HepG2 (cell line): Measurements from ENCODE around the gene AFAP1. TPM values are rescaled to one million over a fixed set of nuclear protein-coding genes. Genes with fewer than 3 reads are reported as not detected.

Experiments used
- ATAC-seq: fragments of 200-7000 bp; cut with Tn5 transposase; 3 replicates; pipeline ENCODE4 v1.9.1; 2020; ENCODE audit warnings: mild to moderate bottlenecking, moderate library complexity
- BruUV-seq: library from RNA; stranded (reverse); fragments of 400-500 nt; replicated peaks from 2 replicates; lab custom pipeline; 2021; lab: Mats Ljungman, UMichigan
- CTCF ChIA-PET: fragments of 300-600 bp; formaldehyde crosslinking; extraction: SDS; loops from one replicate; lab custom pipeline; 2021; ENCODE audit warnings: low total read pairs, inconsistent platforms, low intra/inter-chr PET ratio; lab: Yijun Ruan, JAX
- POLR2A ChIA-PET: fragments of 350-600 bp; sonication (Branson Sonifier 250); formaldehyde crosslinking; loops from one replicate; lab custom pipeline; 2020; ENCODE audit warnings: antibody characterized with exemption, inconsistent platforms; lab: Yijun Ruan, JAX
- DNase-seq: peaks from one replicate; pipeline ENCODE4 v3.0.0-alpha.2; 2015; ENCODE audit warnings: low spot score
- FAIRE-seq: peaks from 3 replicates; lab custom pipeline; 2011; peaks lifted over from hg19 to GRCh38; lab: Jason Lieb, UNC
- H2AFZ ChIP-seq: one replicate; pipeline ENCODE4 v1.6.1; 2011; ENCODE audit warnings: low read length, inconsistent platforms
- H3K27ac ChIP-seq: fragments of 300-600 bp; 3 replicates; pipeline ENCODE4 v1.8.0; 2011; ENCODE audit warnings: mixed run types, mild to moderate bottlenecking, mixed read lengths, low read length, inconsistent platforms; ENCODE audit not compliant: insufficient read depth; ENCODE audit errors: extremely low read length
- H3K27me3 ChIP-seq, 2 experiments: fragments of 200-600 bp in 1 of 2; 2 replicates in 1 of 2; 3 replicates in 1 of 2; pipeline versions ENCODE4 v1.6.0 to v1.8.0; 2011; ENCODE audit warnings: low read length in 2 of 2, mild to moderate bottlenecking in 2 of 2, moderate library complexity in 2 of 2, inconsistent platforms in 1 of 2; ENCODE audit not compliant: insufficient read depth in 2 of 2, control insufficient read depth in 1 of 2
- H3K36me3 ChIP-seq, 2 experiments: fragments of 200-600 bp in 1 of 2; replicated peaks in 1 of 2; 2 replicates in 1 of 2; 3 replicates in 1 of 2; pipeline versions ENCODE4 v1.5.1 to v1.8.0; 2011; ENCODE audit warnings: low read length in 2 of 2, inconsistent platforms in 1 of 2; ENCODE audit not compliant: insufficient read depth in 2 of 2, control insufficient read depth in 1 of 2
- H3K4me1 ChIP-seq: 2 replicates; pipeline ENCODE4 v1.5.1; 2012; ENCODE audit warnings: low read length, inconsistent platforms; ENCODE audit not compliant: insufficient read depth
- H3K4me2 ChIP-seq: 2 replicates; pipeline ENCODE4 v1.6.0; 2011; ENCODE audit warnings: low read depth, low read length, inconsistent platforms
- H3K4me3 ChIP-seq, 3 experiments: fragments of 200-600 bp in 1 of 3; sonication (generic), shearing (Covaris generic) in 1 of 3; replicated peaks in 1 of 3; 2 replicates each; pipeline ENCODE4 v1.5.1; 2011 to 2016; ENCODE audit warnings: low read length in 3 of 3, inconsistent platforms in 2 of 3, low read depth in 2 of 3, mild to moderate bottlenecking in 2 of 3, control low read depth in 1 of 3, mixed read lengths in 1 of 3; ENCODE audit not compliant: insufficient read depth in 1 of 3
- H3K79me2 ChIP-seq: one replicate; pipeline ENCODE4 v1.6.1; 2011; ENCODE audit warnings: low read length, inconsistent platforms; ENCODE audit not compliant: insufficient read depth
- H3K9ac ChIP-seq: 2 replicates; pipeline ENCODE4 v1.6.0; 2011; ENCODE audit warnings: mild to moderate bottlenecking, low read depth, low read length, inconsistent platforms; ENCODE audit not compliant: insufficient read depth
- H3K9me3 ChIP-seq: 2 replicates; pipeline ENCODE4 v1.5.1; 2012; ENCODE audit warnings: mild to moderate bottlenecking, low read length
- H4K20me1 ChIP-seq: 2 replicates; pipeline ENCODE4 v1.6.0; 2011; ENCODE audit warnings: inconsistent platforms, mild to moderate bottlenecking, low read length, moderate library complexity; ENCODE audit not compliant: insufficient read depth
- CBFB ChIP-seq: sonication (generic); formaldehyde crosslinking; IDR thresholded peaks from 2 replicates; pipeline ENCODE4 v1.4.0; 2020; ENCODE audit warnings: missing genetic modification reagents
- CENPT ChIP-seq: sonication (generic); formaldehyde crosslinking; IDR thresholded peaks from 2 replicates; pipeline ENCODE4 v1.8.0; 2022; ENCODE audit warnings: low read depth, mild to moderate bottlenecking, moderate library complexity, missing genetic modification reagents
- E2F1 ChIP-seq: sonication (generic); formaldehyde crosslinking; IDR thresholded peaks from 2 replicates; pipeline ENCODE4 v1.5.0; 2020; ENCODE audit warnings: missing genetic modification reagents
- FUBP1 ChIP-seq: sonication (generic); formaldehyde crosslinking; IDR thresholded peaks from 2 replicates; pipeline ENCODE4 v1.5.1; 2020; ENCODE audit warnings: missing genetic modification reagents, mild to moderate bottlenecking, borderline replicate concordance
- KAT2B ChIP-seq: fragments of 150-350 bp; IDR thresholded peaks from 2 replicates; pipeline ENCODE4 v1.6.1; 2014; ENCODE audit warnings: low read depth, low read length, borderline replicate concordance
- MAFK ChIP-seq, 2 experiments: IDR thresholded peaks in 1 of 2; conservative IDR thresholded peaks in 1 of 2; 2 replicates each; pipeline ENCODE4 v1.6.1; 2011; ENCODE audit warnings: improper control_type of control experiment in 2 of 2, low read length in 2 of 2
- NONO ChIP-seq, 2 experiments: fragments of 450-650 bp in 1 of 2; sonication (generic) in 1 of 2; formaldehyde crosslinking in 1 of 2; IDR thresholded peaks in 1 of 2; conservative IDR thresholded peaks in 1 of 2; 2 replicates each; pipeline versions ENCODE4 v1.6.1 to v1.8.0; 2017 to 2022; ENCODE audit warnings: mild to moderate bottlenecking in 1 of 2, missing genetic modification reagents in 1 of 2, moderate library complexity in 1 of 2
- TMF1 ChIP-seq: sonication (generic); formaldehyde crosslinking; IDR thresholded peaks from 2 replicates; pipeline ENCODE4 v1.8.1; 2022; ENCODE audit warnings: low read depth, missing genetic modification reagents
- ZBTB39 ChIP-seq: sonication (generic); formaldehyde crosslinking; IDR thresholded peaks from 2 replicates; pipeline ENCODE4 v1.5.0; 2020; ENCODE audit warnings: missing genetic modification reagents
- ZNF12 ChIP-seq: sonication (generic); formaldehyde crosslinking; IDR thresholded peaks from 2 replicates; pipeline ENCODE4 v1.5.0; 2020; ENCODE audit warnings: missing genetic modification reagents
- ZNF275 ChIP-seq: sonication (generic); formaldehyde crosslinking; IDR thresholded peaks from 2 replicates; pipeline ENCODE4 v1.8.0; 2022; ENCODE audit warnings: missing genetic modification reagents, mild to moderate bottlenecking, inconsistent platforms, borderline replicate concordance
- ZNF788 ChIP-seq: sonication (generic); formaldehyde crosslinking; IDR thresholded peaks from 2 replicates; pipeline ENCODE4 v1.5.0; 2020; ENCODE audit warnings: mild to moderate bottlenecking, missing genetic modification reagents, borderline replicate concordance
- WGBS: methylation state at CpG from one replicate; pipeline ENCODE4 v1.1.6; 2017; ENCODE audit warnings: low lambda C conversion rate; 5-methylcytosine and 5-hydroxymethylcytosine counted together
- in situ Hi-C: cut with HindIII; loops from 2 replicates; pipeline ENCODE4 v1.10.0; 2017; ENCODE audit warnings: low pct_unique_long_range_greater_than_20kb; ENCODE audit not compliant: extremely low pct_ligation_motif_present
- intact Hi-C: fragments of 100-400 bp; cut with micrococcal nuclease; formaldehyde crosslinking; loops from one replicate; pipeline ENCODE4 v1.10.0; 2022; ENCODE audit not compliant: unreplicated experiment
- polyA plus RNA-seq, 8 experiments: library from polyadenylated mRNA; depleted of rRNA in 3 of 8; stranded (reverse) in 7 of 8; unstranded in 1 of 8; fragments of >200 nt; fragmentation: Illumina TruSeq in 4 of 8; extraction: Trizol in 4 of 8; gene quantifications; 2 replicates each; pipeline versions ENCODE4 v1.2.1 to v1.2.3, GENCODE V29; 2011 to 2016; ENCODE audit warnings: low read depth in 4 of 8, missing spikeins in 1 of 8, mixed read lengths in 1 of 8; ENCODE audit not compliant: insufficient read depth in 1 of 8
- total RNA-seq, 5 experiments: library from RNA; depleted of rRNA; stranded (reverse); fragments of >200 nt; fragmentation: Illumina TruSeq; extraction: Trizol; gene quantifications; 2 replicates each; pipeline ENCODE4 v1.2.3, GENCODE V29; 2016; ENCODE audit warnings: low read depth in 1 of 5

The AFAP1 gene
- total and polyA plus RNA-seq, 2 of the 13 experiments (the other 11 are each of a cell fraction or from before 2014, with no cell fraction given) = 2.5 TPM

GRCh38 chr4:7964459-7964858 lies 24.8 kb upstream of the AFAP1 start:
- peaks cover 92% of the 10 kb centered on the region for H3K4me1 ChIP-seq
- no peak overlapping the region for H3K4me3 ChIP-seq
- 51% methylated on average over 5 of the region's 5 CpGs for WGBS
- ATAC-seq (no peak), FAIRE-seq (no peak)
- intact Hi-C loops = no loop called here
- no peaks in the 10 kb centered on the region for H3K36me3 ChIP-seq
- no peaks in the 10 kb centered on the region for H3K79me2 ChIP-seq
- no TSS peak for BruUV-seq
- ChIA-PET CTCF (no interaction called here), POLR2A (no interaction called here)
- H4K20me1 ChIP-seq = no peaks in the 10 kb centered on the region
- no peak overlapping the region for H2AFZ ChIP-seq
- TF ChIP-seq ZNF12 (CRISPR knock-in tag) = no peak
- no peak for TF ChIP-seq TMF1 (CRISPR knock-in tag)
- TF ChIP-seq FUBP1 (CRISPR knock-in tag) = no peak
- no peak for TF ChIP-seq ZNF788 (CRISPR knock-in tag)
- TF ChIP-seq CBFB = no peak
- no peak for TF ChIP-seq E2F1 (CRISPR knock-in tag)
- TF ChIP-seq MAFK (conservative IDR thresholded peaks at IDR 0.05 in 1 of 2, IDR thresholded peaks at IDR 0.05 in 1 of 2; ENCODE audit: low read length in 2 of 2) = no peak
- TF ChIP-seq ZBTB39 (CRISPR knock-in tag) = no peak
- no peak for TF ChIP-seq NONO (IDR thresholded peaks at IDR 0.05)
- TF ChIP-seq NONO (CRISPR knock-in tag; conservative IDR thresholded peaks at IDR 0.05) = no peak
- TF ChIP-seq ZNF275 (CRISPR knock-in tag) = no peak
- TF ChIP-seq KAT2B = no peak
- no peak for TF ChIP-seq CENPT (CRISPR knock-in tag)
- TF ChIP-seq, all 625 proteins: peak for 0
- Histone ChIP-seq H3K9me3 (no peaks in the 10 kb centered on the region), H3K4me2 (no peak overlapping the region), H3K9ac (no peak overlapping the region), H3K27ac (no peak overlapping the region), H3K27me3 (peaks cover 2 to 31% of the 10 kb centered on the region in 2 experiments)
- in situ Hi-C loops = no loop called here
- no peak for DNase-seq
